Skeletal muscle tissue (tissue), 4 donors: ENCODE data around the gene RETREG1. TPM values are rescaled to one million over a fixed set of nuclear protein-coding genes. Genes with fewer than 3 reads are reported as not detected.
"Not testable (repeated sequence)": the region's sequence is repeated elsewhere in the genome, so short reads cannot be mapped to it uniquely, and the experiment has no call there.

ENCODE experiments used
- H3K27ac ChIP-seq: one replicate; pipeline ENCODE4 v1.7.0; 2013; ENCODE audit warnings: mild to moderate bottlenecking, low read depth, low read length, inconsistent platforms
- H3K27me3 ChIP-seq, 3 donors: one replicate each; pipeline ENCODE4 v1.7.0; 2013; ENCODE audit warnings: low read length in 3 of 3; ENCODE audit not compliant: control insufficient read depth in 3 of 3, insufficient read depth in 3 of 3
- H3K36me3 ChIP-seq, 3 donors: one replicate each; pipeline ENCODE4 v1.7.0; 2013; ENCODE audit warnings: low read length in 3 of 3; ENCODE audit not compliant: control insufficient read depth in 3 of 3, insufficient read depth in 3 of 3
- H3K4me1 ChIP-seq, 3 donors: one replicate each; pipeline ENCODE4 v1.7.0; 2013; ENCODE audit warnings: low read length in 3 of 3, mild to moderate bottlenecking in 3 of 3; ENCODE audit not compliant: control insufficient read depth in 3 of 3, insufficient read depth in 3 of 3
- H3K4me3 ChIP-seq, 3 donors: one replicate each; pipeline ENCODE4 v1.7.0; 2013; ENCODE audit warnings: low read length in 3 of 3
- H3K9ac ChIP-seq, 3 donors: one replicate each; pipeline ENCODE4 v1.7.0; 2013; ENCODE audit warnings: low read length in 3 of 3, mild to moderate bottlenecking in 3 of 3, moderate library complexity in 2 of 3, low read depth in 1 of 3
- H3K9me3 ChIP-seq, 3 donors: one replicate each; pipeline ENCODE4 v1.7.0; 2013; ENCODE audit warnings: low read length in 3 of 3; ENCODE audit not compliant: control insufficient read depth in 3 of 3
- total RNA-seq: library from RNA; depleted of rRNA; stranded (reverse); fragments of >200 nt; gene quantifications from one replicate; pipeline ENCODE4 v1.2.3, GENCODE V29; 2014
- donor health status: Osteomylitis.

RETREG1 gene
- total RNA-seq, 1 donor from 2014 or later: 61.1 TPM

DNA sequence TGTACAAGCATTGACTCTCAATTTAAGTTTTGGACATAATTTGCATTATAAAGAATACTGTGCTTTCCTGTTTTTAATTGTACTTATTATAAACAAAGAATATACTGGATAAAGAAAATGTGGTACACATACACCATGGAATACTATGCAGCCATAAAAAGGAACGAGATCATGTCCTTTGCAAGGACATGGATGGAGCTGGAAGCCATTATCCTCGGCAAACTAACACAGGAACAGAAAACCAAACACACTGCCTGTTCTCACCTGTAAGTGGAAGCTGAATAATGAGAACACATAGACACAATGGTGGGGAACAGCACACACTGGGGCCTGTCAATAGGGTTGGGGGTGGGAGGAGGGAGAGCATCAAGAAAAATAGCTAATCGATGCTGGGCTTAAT, 140.4 kb downstream of the RETREG1 start:
- not testable (repeated sequence) for H3K4me1 ChIP-seq, H3K9ac ChIP-seq, H3K27ac ChIP-seq, H3K9me3 ChIP-seq, H3K27me3 ChIP-seq, H3K4me3 ChIP-seq
- H3K36me3 ChIP-seq: peaks cover 5 to 58% (median 21%) of the 10 kb centered on the region in 3 donors

DNA sequence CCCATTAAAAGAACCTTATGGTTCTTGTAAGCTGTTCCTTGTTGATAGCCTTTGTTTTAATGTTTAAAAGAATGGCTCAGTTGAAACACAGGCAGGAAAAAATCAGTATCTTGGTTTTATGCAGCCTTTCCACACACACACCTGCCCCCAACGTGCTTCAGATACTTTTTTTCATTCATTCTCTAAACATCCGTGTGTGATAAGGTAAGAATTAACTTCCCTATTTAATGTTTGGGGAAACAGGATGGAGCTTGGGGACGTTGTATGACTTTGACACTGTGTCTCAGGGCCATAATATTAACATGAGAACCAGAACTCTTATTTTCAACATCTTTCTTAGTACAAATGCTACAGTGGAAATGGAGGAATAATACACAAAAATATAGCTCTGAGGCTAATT, 145.4 kb downstream of the RETREG1 start:
- H3K4me3 ChIP-seq: no peak overlapping the region
- H3K27me3 ChIP-seq: no peaks in the 10 kb centered on the region
- H3K9me3 ChIP-seq: no peaks in the 10 kb centered on the region
- H3K9ac ChIP-seq: no peak overlapping the region
- H3K4me1 ChIP-seq: peaks cover 22 to 28% (median 22%) of the 10 kb centered on the region in 3 donors
- no peak overlapping the region for H3K27ac ChIP-seq
- H3K36me3 ChIP-seq: peaks cover 5 to 18% (median 10%) of the 10 kb centered on the region in 3 donors

DNA sequence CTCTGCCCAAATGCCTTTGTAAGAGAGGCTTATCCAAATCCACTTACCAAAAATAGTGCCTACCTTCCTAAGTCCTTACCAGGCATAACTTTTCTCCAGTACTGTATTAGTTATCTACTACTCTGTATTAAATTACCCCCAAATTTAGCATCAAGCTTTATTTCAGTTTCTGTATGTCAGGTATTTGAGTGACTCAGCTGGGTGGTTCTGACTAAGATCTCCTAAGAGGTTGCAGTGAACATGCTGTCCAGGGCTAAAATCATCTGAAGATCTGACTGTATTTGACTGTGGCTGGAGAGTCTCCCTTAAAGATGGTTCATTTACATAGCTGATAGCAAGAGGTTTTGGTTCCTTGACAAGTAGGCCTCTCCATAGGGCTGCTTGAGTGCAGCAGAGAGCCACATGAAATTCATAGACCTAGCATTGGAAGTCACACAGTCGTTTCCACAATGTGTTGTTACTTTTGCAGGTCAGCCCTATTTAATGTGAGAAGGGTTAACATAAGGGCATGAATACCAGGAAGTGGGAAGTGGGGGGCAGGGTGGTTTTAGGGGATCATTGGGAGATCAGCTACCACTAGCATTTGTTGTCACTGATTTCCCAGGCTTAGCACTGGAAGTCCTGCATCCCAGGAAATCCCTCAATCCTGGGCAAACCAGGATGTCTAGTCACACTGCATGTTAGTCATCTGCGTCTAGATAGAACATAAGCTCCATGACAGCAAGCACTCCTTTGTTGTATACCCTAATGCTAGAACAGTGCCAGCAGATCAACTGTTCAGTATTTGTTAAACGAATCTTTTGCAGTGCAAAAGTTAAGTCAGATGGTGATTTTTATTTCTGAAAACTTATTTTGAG, 149.2 kb downstream of the RETREG1 start:
- H3K4me1 ChIP-seq: peaks cover 31 to 63% (median 36%) of the 10 kb centered on the region in 3 donors
- H3K27me3 ChIP-seq: no peaks in the 10 kb centered on the region
- H3K9me3 ChIP-seq: no peaks in the 10 kb centered on the region
- peaks cover 9% of the 10 kb centered on the region in 3 donors for H3K36me3 ChIP-seq
- H3K9ac ChIP-seq: peak overlapping the region in 2 of 3 donors; percentile 46 to 91
- peak overlapping the region; percentile 76 for H3K27ac ChIP-seq
- H3K4me3 ChIP-seq: peak overlapping the region; percentile 38 to 99 (median 49)

DNA sequence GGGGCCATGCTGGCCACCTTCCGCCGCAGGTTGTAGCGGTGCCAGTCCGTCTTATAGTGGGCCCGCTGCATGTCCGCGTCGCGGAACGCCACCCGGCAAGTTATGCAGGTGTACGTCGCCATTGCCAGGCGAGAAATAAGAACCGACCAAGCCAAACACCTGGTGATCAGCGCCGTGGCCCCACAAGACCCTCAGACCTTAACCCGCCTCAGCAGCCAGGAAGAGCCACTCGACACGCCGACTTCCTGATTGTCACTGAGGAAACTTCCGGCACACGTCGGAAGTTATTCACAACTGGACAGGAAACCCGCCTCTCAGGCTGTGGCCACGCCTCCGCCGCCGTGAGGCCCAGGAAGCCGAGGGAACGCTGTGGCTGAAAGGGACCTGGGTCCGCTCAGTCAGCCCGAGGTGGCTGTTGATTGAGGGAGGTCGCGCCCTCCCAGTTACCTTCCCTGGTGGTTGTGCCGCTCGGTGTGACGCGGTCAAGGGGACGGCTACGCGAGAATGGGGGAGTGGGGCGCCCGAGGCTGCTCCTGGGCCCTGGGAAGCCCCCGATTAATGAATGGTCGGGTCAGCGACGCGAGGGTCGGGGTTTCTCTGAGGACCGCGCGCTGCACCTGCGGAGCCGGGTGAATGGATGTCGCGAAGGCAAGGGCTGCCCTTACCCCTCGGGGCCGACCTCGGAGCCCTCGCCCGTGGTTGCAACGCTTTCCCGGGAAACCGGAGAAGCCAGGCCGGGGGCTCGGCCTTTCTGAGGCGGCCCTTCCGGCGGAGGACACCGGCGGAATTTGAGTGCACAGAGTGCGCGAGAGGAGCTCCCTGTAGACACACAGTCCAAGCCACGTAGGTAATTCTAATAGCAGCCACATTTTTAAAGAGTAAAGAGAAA, 151.0 kb downstream of the RETREG1 start, which contains the start of gene ZNF622:
Gene ZNF622 (minus strand): TSS at position 257 of the 889 bp plus-strand sequence. CDS start 135 bp downstream, at position 122.
- peak within 1 kb of the TSS; percentile 86 to 99 (median 93) for H3K4me3 ChIP-seq
- H3K27ac ChIP-seq: peak within 1 kb of the TSS; percentile 76
- H3K9ac ChIP-seq: peak within 1 kb of the TSS; percentile 86 to 91 (median 90)
- H3K27me3 ChIP-seq: no peaks in the 10 kb centered on the region
- H3K9me3 ChIP-seq: no peaks in the 10 kb centered on the region
- peaks cover 12 to 27% (median 27%) of the 10 kb centered on the region in 3 donors for H3K36me3 ChIP-seq
- peaks cover 45 to 80% (median 48%) of the 10 kb centered on the region in 3 donors for H3K4me1 ChIP-seq

DNA sequence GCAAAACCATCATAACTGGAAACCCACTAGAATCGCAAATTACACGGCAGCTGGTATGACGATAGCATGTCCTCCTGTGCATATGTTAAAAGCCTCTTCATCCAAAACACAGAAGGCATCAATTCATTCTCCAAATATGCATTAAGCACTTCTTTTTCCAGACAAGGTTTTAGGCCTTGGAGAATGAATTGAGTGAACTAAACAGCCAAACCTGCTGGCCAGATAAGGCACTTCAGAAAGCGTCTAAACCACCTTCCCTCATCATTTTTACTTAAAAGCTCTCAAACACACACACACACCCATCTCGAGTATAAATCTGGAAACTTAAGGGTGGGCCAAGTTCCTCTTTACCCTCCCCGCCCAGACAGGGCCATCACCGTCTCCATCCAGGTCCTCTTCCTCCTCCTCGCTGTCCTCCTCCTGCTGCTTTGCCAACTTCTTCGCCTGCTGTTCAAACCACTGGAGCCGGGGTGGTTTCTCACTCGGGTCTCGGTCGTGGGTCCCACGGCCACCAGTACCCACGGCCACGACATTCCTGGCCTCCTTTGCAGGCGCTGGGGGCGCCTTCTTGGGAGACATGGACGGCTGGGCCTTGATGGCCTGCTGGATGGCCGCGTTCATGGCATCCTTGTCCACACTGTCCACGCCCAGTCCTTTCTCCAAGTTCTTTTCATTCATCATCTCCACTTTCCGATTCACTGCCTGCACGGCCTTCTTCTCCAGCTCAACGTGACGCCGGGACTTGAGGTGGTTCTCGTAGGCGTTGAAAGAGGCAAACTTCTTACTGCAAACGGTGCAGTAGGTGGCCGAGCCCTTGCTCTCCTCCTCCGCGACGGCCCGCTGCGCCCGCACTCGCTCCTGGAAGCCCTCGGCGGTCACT, 151.9 kb downstream of the RETREG1 start:
- Histone ChIP-seq H3K4me3 (peak overlapping the region; percentile 86 to 99 (median 93)), H3K27me3 (no peaks in the 10 kb centered on the region), H3K4me1 (peaks cover 39 to 80% (median 48%) of the 10 kb centered on the region in 3 donors), H3K9me3 (no peaks in the 10 kb centered on the region), H3K9ac (peak overlapping the region; percentile 86 to 91 (median 90)), H3K27ac (peak overlapping the region; percentile 76), H3K36me3 (peaks cover 12 to 29% (median 29%) of the 10 kb centered on the region in 3 donors)

DNA sequence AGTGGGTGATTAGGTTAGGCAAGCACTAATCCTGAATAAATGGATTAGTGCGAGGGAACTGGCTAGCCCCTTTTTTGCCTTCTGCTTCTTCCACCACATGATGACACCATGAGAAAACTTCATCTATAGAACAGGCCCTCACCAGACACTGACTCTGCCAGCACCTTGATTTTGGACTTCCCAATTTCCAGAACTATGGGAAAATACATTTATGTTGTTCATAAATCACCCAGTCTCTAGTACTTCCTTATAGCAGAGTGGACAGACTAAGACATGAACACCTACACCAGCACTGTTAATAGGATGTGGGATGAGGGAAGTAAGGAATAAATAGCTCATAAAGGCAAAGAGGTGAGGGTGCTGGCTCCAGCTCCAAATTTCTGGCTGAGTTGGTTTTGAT, 152.6 kb downstream of the RETREG1 start:
- H3K27ac ChIP-seq: no peak overlapping the region

DNA sequence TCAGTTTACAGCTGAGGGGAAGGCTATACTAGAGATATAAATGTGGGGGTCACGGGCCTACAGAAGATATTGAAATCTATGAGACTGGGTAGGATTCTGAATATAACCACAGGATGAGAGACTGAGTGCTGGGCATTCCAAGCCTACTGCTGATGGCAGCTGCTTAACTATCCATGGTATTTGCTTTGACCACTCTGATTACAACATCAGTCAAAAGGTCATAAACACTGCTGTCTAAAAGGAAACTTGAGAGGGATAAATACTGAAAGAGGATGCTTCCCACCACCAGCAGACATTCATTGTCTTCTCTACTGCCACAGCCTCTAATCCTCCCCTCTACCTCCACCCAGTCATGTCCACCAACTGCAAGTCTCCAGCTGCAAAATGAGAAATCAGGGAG, 155.0 kb downstream of the RETREG1 start:
- no peak overlapping the region for H3K9ac ChIP-seq
- peaks cover 12 to 42% (median 37%) of the 10 kb centered on the region in 3 donors for H3K36me3 ChIP-seq
- peaks cover 34 to 74% (median 39%) of the 10 kb centered on the region in 3 donors for H3K4me1 ChIP-seq
- no peaks in the 10 kb centered on the region for H3K27me3 ChIP-seq
- H3K27ac ChIP-seq: no peak overlapping the region
- no peak overlapping the region for H3K4me3 ChIP-seq
- H3K9me3 ChIP-seq: no peaks in the 10 kb centered on the region

More for the DNA sequence above, 152.6 kb downstream of the RETREG1 start:
- peak overlapping the region; percentile 86 to 91 (median 90) for H3K9ac ChIP-seq
- H3K4me1 ChIP-seq: peaks cover 44 to 81% (median 52%) of the 10 kb centered on the region in 3 donors
- peaks cover 12 to 30% (median 29%) of the 10 kb centered on the region in 3 donors for H3K36me3 ChIP-seq
- no peaks in the 10 kb centered on the region for H3K27me3 ChIP-seq
- H3K4me3 ChIP-seq: peak overlapping the region; percentile 86 to 99 (median 93)
- H3K9me3 ChIP-seq: no peaks in the 10 kb centered on the region

DNA sequence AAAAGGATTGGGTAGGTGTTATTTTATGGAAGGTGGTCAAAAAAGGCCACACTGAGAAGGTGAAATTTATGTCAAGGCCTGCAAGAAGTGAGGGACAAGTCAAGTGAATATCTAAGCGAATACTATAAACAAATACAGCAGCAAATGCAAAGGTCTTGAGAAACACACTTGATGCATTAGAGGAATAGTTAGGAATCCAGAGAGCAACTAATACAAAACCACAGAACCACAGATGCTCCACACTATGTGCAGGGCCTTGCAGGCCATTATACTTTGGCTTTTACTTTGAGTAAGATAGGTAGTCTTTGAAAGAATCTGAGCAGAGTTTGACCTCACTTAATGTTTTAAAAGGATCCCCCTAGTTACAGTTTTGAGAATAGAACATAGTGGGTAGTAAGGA, 155.8 kb downstream of the RETREG1 start:
- Histone ChIP-seq H3K27ac (no peak overlapping the region), H3K4me3 (no peak overlapping the region), H3K9me3 (no peaks in the 10 kb centered on the region), H3K9ac (no peak overlapping the region), H3K36me3 (peaks cover 12 to 42% (median 37%) of the 10 kb centered on the region in 3 donors), H3K27me3 (no peaks in the 10 kb centered on the region), H3K4me1 (peaks cover 33 to 75% (median 42%) of the 10 kb centered on the region in 3 donors)

DNA sequence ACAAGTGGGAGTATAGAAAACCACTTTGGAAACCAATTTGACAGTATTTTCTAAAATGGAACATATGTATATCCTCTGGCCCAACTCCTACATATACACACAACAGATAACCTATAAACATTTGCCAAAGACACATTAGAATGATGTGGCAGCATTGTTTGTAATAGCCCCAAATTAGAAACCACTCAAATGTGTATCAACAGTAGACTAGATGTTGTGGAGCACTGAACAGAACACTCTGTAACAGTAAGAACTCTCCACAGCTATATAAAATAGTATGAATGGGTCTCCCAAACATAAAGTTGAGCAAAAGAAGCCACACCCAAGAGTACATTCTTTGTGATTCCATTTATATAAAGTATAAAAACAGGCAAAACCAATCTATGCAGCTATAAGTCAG, 157.3 kb downstream of the RETREG1 start:
- Histone ChIP-seq H3K27ac (no peak overlapping the region), H3K4me1 (peaks cover 34 to 65% (median 46%) of the 10 kb centered on the region in 3 donors), H3K9me3 (no peaks in the 10 kb centered on the region), H3K27me3 (no peaks in the 10 kb centered on the region), H3K36me3 (peaks cover 12 to 46% (median 39%) of the 10 kb centered on the region in 3 donors), H3K4me3 (no peak overlapping the region), H3K9ac (no peak overlapping the region)
